Measurements from ENCODE around the gene PKLR. TPM values are rescaled to one million over a fixed set of nuclear protein-coding genes. Genes with fewer than 3 reads are reported as not detected.
"Not testable (repeated sequence)": the region's sequence is repeated elsewhere in the genome, so short reads cannot be mapped to it uniquely, and the experiment has no call there.

PKLR gene
- total RNA-seq, 1 donor from 2014 or later: not detected

GRCh38 chr1:155261493-155261851 lies 39.8 kb downstream of the PKLR start:
- intact Hi-C loops (cut with micrococcal nuclease): no loop called here

GRCh38 chr1:155260276-155260675 lies 41.0 kb downstream of the PKLR start:
- intact Hi-C loops (cut with micrococcal nuclease): no loop called here

- intact Hi-C loops (cut with micrococcal nuclease): no loop called here
Observed at GRCh38 chr1:155256058-155256852, 45.0 kb downstream of the PKLR start.

- intact Hi-C loops (cut with micrococcal nuclease): loop anchor here (2.0 kb wide), 1 partner anchor 17 kb away; the partner anchor contains the start of gene CLK2
Observed at GRCh38 chr1:155255243-155256007, 45.8 kb downstream of the PKLR start, which contains the start of gene ENTREP3. Gene ENTREP3, minus strand, starts transcription at chr1:155255483. Its CDS starts 606 bp downstream, at chr1:155254877.

- intact Hi-C loops (cut with micrococcal nuclease): loop anchor here (2.0 kb wide), 1 partner anchor 18 kb away; the partner anchor contains the start of gene CLK2
Observed at GRCh38 chr1:155254714-155255242, 46.5 kb downstream of the PKLR start.

- intact Hi-C loops (cut with micrococcal nuclease): loop anchor here (2.0 kb wide), 1 partner anchor 19 kb away; the partner anchor contains the start of gene CLK2
Observed at GRCh38 chr1:155254228-155254713, 47.0 kb downstream of the PKLR start.

GRCh38 chr1:155253797-155254196 lies 47.4 kb downstream of the PKLR start:
- intact Hi-C loops (cut with micrococcal nuclease): loop anchor here (2.0 kb wide), 1 partner anchor 19 kb away; the partner anchor contains the start of gene CLK2

- intact Hi-C loops (cut with micrococcal nuclease): no loop called here
Observed at GRCh38 chr1:155253208-155253607, 48.0 kb downstream of the PKLR start.

GRCh38 chr1:155251566-155251965 lies 49.7 kb downstream of the PKLR start:
- intact Hi-C loops (cut with micrococcal nuclease): no loop called here

- intact Hi-C loops (cut with micrococcal nuclease): loop anchor here (1.0 kb wide), 4 partner anchors 11 to 341 kb away; partner anchors contain the start of genes FDPS and SCAMP3
Observed at GRCh38 chr1:155250633-155251449, 50.4 kb downstream of the PKLR start.

GRCh38 chr1:155250246-155250632 lies 51.0 kb downstream of the PKLR start:
- intact Hi-C loops (cut with micrococcal nuclease): loop anchor here (1.0 kb wide), 4 partner anchors 12 to 342 kb away; partner anchors contain the start of genes FDPS and SCAMP3

GRCh38 chr1:155247667-155248553 lies 53.3 kb downstream of the PKLR start:
- intact Hi-C loops (cut with micrococcal nuclease): no loop called here

- intact Hi-C loops (cut with micrococcal nuclease): not testable (repeated sequence)
Observed at GRCh38 chr1:155246796-155247195, 54.4 kb downstream of the PKLR start.

GRCh38 chr1:155245163-155245524 lies 56.1 kb downstream of the PKLR start:
- intact Hi-C loops (cut with micrococcal nuclease): loop anchor here (2.0 kb wide), 1 partner anchor 36 kb away; the partner anchor contains the start of gene MTX1

GRCh38 chr1:155244368-155245162 lies 56.7 kb downstream of the PKLR start:
- intact Hi-C loops (cut with micrococcal nuclease): loop anchor here (1.0 to 2.0 kb wide), 4 partner anchors 18 to 68 kb away; partner anchors contain the start of genes CLK2 and MTX1

- intact Hi-C loops (cut with micrococcal nuclease): no loop called here
Observed at GRCh38 chr1:155242805-155243358, 58.4 kb downstream of the PKLR start.

- intact Hi-C loops (cut with micrococcal nuclease): no loop called here
Observed at GRCh38 chr1:155241841-155242264, 59.4 kb downstream of the PKLR start.

- intact Hi-C loops (cut with micrococcal nuclease): no loop called here
Observed at GRCh38 chr1:155241069-155241679, 60.1 kb downstream of the PKLR start.
